H1 (cell line): ENCODE measurements around the gene ASB14. TPM values are rescaled to one million over a fixed set of nuclear protein-coding genes. Genes with fewer than 3 reads are reported as not detected.

Source experiments
- CTCF ChIA-PET: fragments of 300-600 bp; sonication (Branson Sonifier 250); formaldehyde crosslinking; loops from one replicate; lab custom pipeline; 2021; ENCODE audit not compliant: partially characterized antibody; lab: Charles Lee
- POLR2A ChIA-PET: fragments of 300-600 bp; sonication (Branson Sonifier 250); formaldehyde crosslinking; loops from one replicate; lab custom pipeline; 2021; ENCODE audit warnings: inconsistent platforms; ENCODE audit not compliant: partially characterized antibody; lab: Charles Lee
- DNase-seq, 2 experiments: peaks; one replicate each; pipeline versions ENCODE4 v3.0.0 to v3.0.0-alpha.2; 2010 to 2022; ENCODE audit warnings: low spot score in 2 of 2, low read depth in 1 of 2, mixed read lengths in 1 of 2
- FAIRE-seq: peaks from 2 replicates; lab custom pipeline; 2011; peaks lifted over from hg19 to GRCh38; lab: Jason Lieb, UNC
- H2AFZ ChIP-seq: 2 replicates; pipeline ENCODE4 v1.8.1; 2012; ENCODE audit warnings: low read length, inconsistent platforms
- H2AK5ac ChIP-seq: 2 replicates; pipeline ENCODE4 v1.6.1; 2013; ENCODE audit warnings: low read depth, low read length
- H2BK120ac ChIP-seq: replicated peaks from 2 replicates; pipeline ENCODE3; 2013; ENCODE audit warnings: low read depth, low read length, inconsistent platforms
- H2BK12ac ChIP-seq: 2 replicates; pipeline ENCODE4 v1.6.1; 2013; ENCODE audit warnings: low read depth, low read length
- H2BK15ac ChIP-seq: 2 replicates; pipeline ENCODE4 v1.6.1; 2013; ENCODE audit warnings: low read length
- H2BK20ac ChIP-seq: 2 replicates; pipeline ENCODE4 v1.6.1; 2013; ENCODE audit warnings: low read length
- H2BK5ac ChIP-seq: 2 replicates; pipeline ENCODE4 v1.6.1; 2013; ENCODE audit warnings: low read depth, low read length
- H3K14ac ChIP-seq: 2 replicates; pipeline ENCODE4 v1.6.1; 2013; ENCODE audit warnings: inconsistent platforms; ENCODE audit not compliant: insufficient read length
- H3K18ac ChIP-seq: 2 replicates; pipeline ENCODE4 v1.6.1; 2013; ENCODE audit warnings: low read length; ENCODE audit errors: extremely low read depth
- H3K23ac ChIP-seq: 2 replicates; pipeline ENCODE4 v1.6.1; 2013; ENCODE audit warnings: inconsistent platforms; ENCODE audit not compliant: insufficient read length
- H3K23me2 ChIP-seq: 2 replicates; pipeline ENCODE4 v1.6.1; 2013; ENCODE audit warnings: low read depth, low read length
- H3K27ac ChIP-seq: 2 replicates; pipeline ENCODE4 v1.6.1; 2011; ENCODE audit warnings: low read depth, low read length, inconsistent platforms
- H3K27me3 ChIP-seq, 4 experiments: replicated peaks in 1 of 4; 1 replicate in 1 of 4; 2 replicates in 3 of 4; pipeline versions ENCODE4 v1.6.1 to v1.8.1; 2011 to 2013; ENCODE audit warnings: low read length in 3 of 4, mild to moderate bottlenecking in 3 of 4, inconsistent platforms in 2 of 4, mixed read lengths in 2 of 4, moderate library complexity in 1 of 4; ENCODE audit not compliant: control insufficient read depth in 3 of 4, insufficient read depth in 3 of 4; ENCODE audit errors: extremely low read depth in 1 of 4
- H3K36me3 ChIP-seq, 4 experiments: 2 replicates each; pipeline versions ENCODE4 v1.6.1 to v1.8.1; 2011 to 2013; ENCODE audit warnings: mild to moderate bottlenecking in 4 of 4, low read length in 3 of 4, moderate library complexity in 2 of 4, control low read depth in 1 of 4, inconsistent platforms in 1 of 4; ENCODE audit not compliant: insufficient read depth in 4 of 4, control insufficient read depth in 2 of 4
- H3K4ac ChIP-seq: replicated peaks from 2 replicates; pipeline ENCODE3; 2013; ENCODE audit warnings: low read length, low read depth, mixed read lengths, inconsistent platforms; ENCODE audit not compliant: insufficient read length
- H3K4me1 ChIP-seq, 4 experiments: replicated peaks in 1 of 4; 1 replicate in 1 of 4; 2 replicates in 3 of 4; pipeline versions ENCODE4 v1.6.1 to v1.8.1; 2011 to 2013; ENCODE audit warnings: low read length in 3 of 4, inconsistent platforms in 2 of 4, mixed read lengths in 1 of 4; ENCODE audit not compliant: insufficient read depth in 4 of 4, control insufficient read depth in 3 of 4
- H3K4me2 ChIP-seq, 2 experiments: 2 replicates each; pipeline versions ENCODE4 v1.6.1 to v1.8.1; 2011 to 2013; ENCODE audit warnings: low read depth in 2 of 2, low read length in 2 of 2, control low read depth in 1 of 2, inconsistent platforms in 1 of 2, mild to moderate bottlenecking in 1 of 2; ENCODE audit not compliant: insufficient read depth in 1 of 2
- H3K4me3 ChIP-seq, 4 experiments: fragments of 200-600, 300-600 bp in 1 of 4; sonication (generic), shearing (Covaris generic), sonication (Bioruptor Twin) in 1 of 4; 2 replicates each; pipeline versions ENCODE4 v1.5.1 to v1.8.1; 2011 to 2016; ENCODE audit warnings: low read length in 4 of 4, low read depth in 3 of 4, control low read depth in 2 of 4, inconsistent platforms in 2 of 4, mild to moderate bottlenecking in 2 of 4, mixed read lengths in 1 of 4, moderate library complexity in 1 of 4; ENCODE audit not compliant: insufficient read depth in 2 of 4; ENCODE audit errors: extremely low read depth in 1 of 4
- H3K56ac ChIP-seq: replicated peaks from 2 replicates; pipeline ENCODE3; 2013; ENCODE audit warnings: low read depth, mild to moderate bottlenecking, mixed read lengths, low read length, inconsistent platforms; ENCODE audit not compliant: insufficient read length
- H3K79me1 ChIP-seq: 2 replicates; pipeline ENCODE4 v1.6.1; 2013; ENCODE audit warnings: low read depth, low read length, control low read depth
- H3K79me2 ChIP-seq, 2 experiments: 2 replicates each; pipeline versions ENCODE4 v1.6.1 to v1.8.1; 2012 to 2013; ENCODE audit warnings: low read length in 2 of 2, mild to moderate bottlenecking in 2 of 2, inconsistent platforms in 1 of 2; ENCODE audit not compliant: insufficient read depth in 2 of 2, control insufficient read depth in 1 of 2
- H3K9ac ChIP-seq, 4 experiments: replicated peaks in 1 of 4; 1 replicate in 1 of 4; 2 replicates in 3 of 4; pipeline versions ENCODE4 v1.6.1 to v1.8.1; 2011 to 2013; ENCODE audit warnings: low read depth in 3 of 4, low read length in 3 of 4, control low read depth in 2 of 4, mild to moderate bottlenecking in 2 of 4, moderate library complexity in 2 of 4, inconsistent platforms in 1 of 4; ENCODE audit errors: extremely low read depth in 1 of 4
- H3K9me3 ChIP-seq, 2 experiments: 2 replicates each; pipeline versions ENCODE4 v1.6.1 to v1.8.1; 2012 to 2013; ENCODE audit warnings: mild to moderate bottlenecking in 2 of 2, moderate library complexity in 2 of 2, control low read depth in 1 of 2, inconsistent platforms in 1 of 2, low read depth in 1 of 2, low read length in 1 of 2, mixed read lengths in 1 of 2; ENCODE audit not compliant: insufficient read depth in 2 of 2
- H4K20me1 ChIP-seq, 2 experiments: replicated peaks in 1 of 2; 2 replicates each; pipeline versions ENCODE3 to v1.8.1; 2011 to 2013; ENCODE audit warnings: inconsistent platforms in 2 of 2, low read length in 2 of 2, mild to moderate bottlenecking in 1 of 2; ENCODE audit not compliant: insufficient read depth in 2 of 2, control insufficient read depth in 1 of 2
- H4K5ac ChIP-seq: 2 replicates; pipeline ENCODE4 v1.6.1; 2013; ENCODE audit warnings: low read length, low read depth, mixed read lengths, inconsistent platforms; ENCODE audit not compliant: insufficient read length
- H4K8ac ChIP-seq: 2 replicates; pipeline ENCODE4 v1.8.0; 2013; ENCODE audit warnings: mild to moderate bottlenecking, moderate library complexity, low read length, inconsistent platforms; ENCODE audit not compliant: insufficient read depth; ENCODE audit errors: extremely low read depth
- H4K91ac ChIP-seq: replicated peaks from 2 replicates; pipeline ENCODE3; 2013; ENCODE audit warnings: low read length, mixed read lengths, inconsistent platforms; ENCODE audit not compliant: insufficient read length
- ASH2L ChIP-seq: fragments of 200-600, 300-600 bp; sonication (generic); IDR thresholded peaks from one replicate; pipeline ENCODE4 v1.7.1; 2017; ENCODE audit warnings: low read length
- CBX5 ChIP-seq: fragments of 300-800, 300-1000 bp; sonication (generic); IDR thresholded peaks from 2 replicates; pipeline ENCODE4 v1.7.1; 2016; ENCODE audit warnings: antibody characterized with exemption, low read length, low read depth
- CREB1 ChIP-seq: IDR thresholded peaks from 2 replicates; pipeline ENCODE4 v1.6.1; 2012; ENCODE audit warnings: inconsistent platforms
- EZH2 ChIP-seq: fragments of 200-600 bp; sonication (generic); IDR thresholded peaks from 2 replicates; pipeline ENCODE4 v1.7.1; 2012; ENCODE audit warnings: low read depth, mild to moderate bottlenecking, moderate library complexity, low read length, inconsistent platforms; ENCODE audit not compliant: severe bottlenecking
- GTF2F1 ChIP-seq: IDR thresholded peaks from 2 replicates; pipeline ENCODE4 v1.6.1; 2012; ENCODE audit warnings: low read depth, low read length, improper control_type of control experiment, borderline replicate concordance
- SP2 ChIP-seq: IDR thresholded peaks from 2 replicates; pipeline ENCODE4 v1.6.1; 2012; ENCODE audit warnings: mild to moderate bottlenecking, low read length, inconsistent platforms
- SRF ChIP-seq: IDR thresholded peaks from 2 replicates; pipeline ENCODE4 v1.6.1; 2011; ENCODE audit warnings: mild to moderate bottlenecking, low read depth, low read length, moderate library complexity
- TAF7 ChIP-seq: optimal IDR thresholded peaks from 2 replicates; pipeline ENCODE3; 2011; ENCODE audit warnings: low read depth, mild to moderate bottlenecking, inconsistent platforms, low read length, moderate library complexity, borderline replicate concordance
- TCF12 ChIP-seq: IDR thresholded peaks from 2 replicates; pipeline ENCODE4 v1.6.1; 2011; ENCODE audit warnings: low read depth, mild to moderate bottlenecking, low read length
- TEAD4 ChIP-seq: IDR thresholded peaks from 2 replicates; pipeline ENCODE4 v1.6.1; 2012; ENCODE audit warnings: low read depth, low read length, inconsistent platforms, mixed read lengths
- YY1 ChIP-seq: IDR thresholded peaks from 2 replicates; pipeline ENCODE4 v1.6.1; 2011; ENCODE audit warnings: low read depth, mild to moderate bottlenecking, low read length
- WGBS, 2 experiments: shearing (Covaris generic) in 1 of 2; methylation state at CpG; one replicate each; pipeline versions ENCODE4 v1.1.6 to v1.1.7; 2013 to 2015; ENCODE audit warnings: low lambda C conversion rate in 2 of 2, mixed read lengths in 2 of 2, inconsistent platforms in 1 of 2, low coverage in 1 of 2, missing lambda C conversion rate in 1 of 2; ENCODE audit not compliant: insufficient replicate concordance in 2 of 2, insufficient coverage in 1 of 2, insufficient read length in 1 of 2; ENCODE audit errors: extremely low coverage in 1 of 2, missing lambda C conversion rate in 1 of 2; 5-methylcytosine and 5-hydroxymethylcytosine counted together
- polyA plus RNA-seq, 7 experiments: library from polyadenylated mRNA; depleted of rRNA in 3 of 7; stranded (reverse) in 5 of 7; unstranded in 2 of 7; fragments of >200 nt in 5 of 7; fragments of 200-250 nt in 2 of 7; gene quantifications; 1 replicate in 5 of 7; 2 replicates in 1 of 7; 4 replicates in 1 of 7; pipeline versions ENCODE4 v1.2.1 to v1.2.3, GENCODE V29; 2011 to 2013; ENCODE audit warnings: missing spikeins in 2 of 7, mixed read lengths in 2 of 7
- total RNA-seq: library from RNA; stranded (reverse); fragmentation: NEBNext Ultra II Directional; extraction: Animal tissue kit (Norgen Biotek cat#: 25700); gene quantifications from 2 replicates; pipeline ENCODE4 v1.2.1, GENCODE V29; 2021
- TF ChIP-seq, protein P1 (sequence below): IDR thresholded peaks from 2 replicates; pipeline ENCODE4 v1.6.1; 2012; ENCODE audit warnings: low read length, inconsistent platforms

Gene ASB14
- total and polyA plus RNA-seq, 2 of the 8 experiments (the other 6 are each of a cell fraction or from before 2014, with no cell fraction given), result not detected

DNA sequence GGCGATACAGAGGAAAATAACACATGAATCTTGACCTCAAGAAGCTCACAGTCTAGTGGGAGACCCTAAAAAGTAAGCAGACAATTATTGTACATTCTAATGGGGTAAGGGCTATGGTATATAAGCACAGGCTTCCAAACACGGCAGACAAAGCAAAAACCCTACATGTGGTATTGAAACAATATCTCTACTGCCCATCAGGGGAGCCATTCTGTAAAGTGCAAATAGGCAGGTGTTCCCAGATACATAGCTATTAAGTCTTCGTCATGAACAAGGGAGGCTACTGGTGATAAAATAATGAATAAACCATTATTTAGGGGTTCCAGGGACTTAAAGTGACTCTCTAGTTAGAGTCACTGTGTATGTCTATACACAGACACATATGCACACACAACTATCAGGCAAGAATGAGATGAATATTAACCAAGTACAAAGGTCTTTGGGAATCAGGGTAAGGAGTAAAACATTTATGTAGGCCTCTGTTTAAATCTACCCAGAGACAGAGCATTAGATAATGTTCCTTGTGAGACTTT, 38.7 kb upstream of the ASB14 start:
- 89% methylated on average over 3 of the region's 3 CpGs; no CpG with 5 or more reads in 1 of the 2 experiments for WGBS, 2 experiments
- H4K20me1 ChIP-seq, result no peaks in the 10 kb centered on the region
- no peaks in the 10 kb centered on the region for H3K9me3 ChIP-seq
- no peak overlapping the region for H2BK5ac ChIP-seq
- H2BK12ac ChIP-seq, result no peak overlapping the region
- H3K36me3 ChIP-seq, result no peaks in the 10 kb centered on the region
- H3K14ac ChIP-seq, result no peak overlapping the region
- no peak overlapping the region for H2BK15ac ChIP-seq
- H3K4me3 ChIP-seq, result no peak overlapping the region
- no peak overlapping the region for H2BK120ac ChIP-seq
- H3K27ac ChIP-seq, result no peak overlapping the region
- H3K79me2 ChIP-seq, result no peaks in the 10 kb centered on the region
- H2AFZ ChIP-seq, result no peak overlapping the region
- no peak overlapping the region for H3K4ac ChIP-seq
- ChIA-PET POLR2A (no interaction called here), CTCF (interaction anchor here (1.2 kb wide), 1 partner anchor 8 kb away, joined by 4 read pairs; no protein-coding TSS in a partner anchor)
- no peak overlapping the region for H3K56ac ChIP-seq
- no peak overlapping the region for H3K9ac ChIP-seq
- H3K4me1 ChIP-seq, result no peaks in the 10 kb centered on the region
- H3K79me1 ChIP-seq, result no peaks in the 10 kb centered on the region
- H3K4me2 ChIP-seq, result no peak overlapping the region
- no peaks in the 10 kb centered on the region for H3K23me2 ChIP-seq
- H3K27me3 ChIP-seq, result no peaks in the 10 kb centered on the region
- no peak overlapping the region for H3K18ac ChIP-seq
- no peak for TF ChIP-seq GTF2F1
- TF ChIP-seq, protein P1, sequence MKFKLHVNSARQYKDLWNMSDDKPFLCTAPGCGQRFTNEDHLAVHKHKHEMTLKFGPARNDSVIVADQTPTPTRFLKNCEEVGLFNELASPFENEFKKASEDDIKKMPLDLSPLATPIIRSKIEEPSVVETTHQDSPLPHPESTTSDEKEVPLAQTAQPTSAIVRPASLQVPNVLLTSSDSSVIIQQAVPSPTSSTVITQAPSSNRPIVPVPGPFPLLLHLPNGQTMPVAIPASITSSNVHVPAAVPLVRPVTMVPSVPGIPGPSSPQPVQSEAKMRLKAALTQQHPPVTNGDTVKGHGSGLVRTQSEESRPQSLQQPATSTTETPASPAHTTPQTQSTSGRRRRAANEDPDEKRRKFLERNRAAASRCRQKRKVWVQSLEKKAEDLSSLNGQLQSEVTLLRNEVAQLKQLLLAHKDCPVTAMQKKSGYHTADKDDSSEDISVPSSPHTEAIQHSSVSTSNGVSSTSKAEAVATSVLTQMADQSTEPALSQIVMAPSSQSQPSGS, result no peak
- TF ChIP-seq SP2, result no peak
- no peak for TF ChIP-seq TCF12
- TF ChIP-seq CREB1, result no peak
- no peak for TF ChIP-seq SRF
- TF ChIP-seq CBX5, result no peak
- TF ChIP-seq TAF7, result no peak
- no peak for TF ChIP-seq YY1
- TF ChIP-seq ASH2L, result no peak
- no peak for TF ChIP-seq EZH2
- TF ChIP-seq TEAD4, result no peak
- no peak overlapping the region for H2AK5ac ChIP-seq
- DNase-seq, result no peak
- H4K91ac ChIP-seq, result no peak overlapping the region
- no peak overlapping the region for H4K5ac ChIP-seq
- no peak overlapping the region for H2BK20ac ChIP-seq
- no peak overlapping the region for H3K23ac ChIP-seq
- FAIRE-seq, result no peak
- no peak overlapping the region for H4K8ac ChIP-seq
